ENCODE results near the gene SMIM3. TPM values are rescaled to one million over a fixed set of nuclear protein-coding genes. Genes with fewer than 3 reads are reported as not detected.
"Not testable (repeated sequence)": the region's sequence is repeated elsewhere in the genome, so short reads cannot be mapped to it uniquely, and the experiment has no call there.

Gene SMIM3, protein sequence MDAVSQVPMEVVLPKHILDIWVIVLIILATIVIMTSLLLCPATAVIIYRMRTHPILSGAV
- polyA plus RNA-seq (ENCODE audit: insufficient read length), result 5.7 TPM

DNA sequence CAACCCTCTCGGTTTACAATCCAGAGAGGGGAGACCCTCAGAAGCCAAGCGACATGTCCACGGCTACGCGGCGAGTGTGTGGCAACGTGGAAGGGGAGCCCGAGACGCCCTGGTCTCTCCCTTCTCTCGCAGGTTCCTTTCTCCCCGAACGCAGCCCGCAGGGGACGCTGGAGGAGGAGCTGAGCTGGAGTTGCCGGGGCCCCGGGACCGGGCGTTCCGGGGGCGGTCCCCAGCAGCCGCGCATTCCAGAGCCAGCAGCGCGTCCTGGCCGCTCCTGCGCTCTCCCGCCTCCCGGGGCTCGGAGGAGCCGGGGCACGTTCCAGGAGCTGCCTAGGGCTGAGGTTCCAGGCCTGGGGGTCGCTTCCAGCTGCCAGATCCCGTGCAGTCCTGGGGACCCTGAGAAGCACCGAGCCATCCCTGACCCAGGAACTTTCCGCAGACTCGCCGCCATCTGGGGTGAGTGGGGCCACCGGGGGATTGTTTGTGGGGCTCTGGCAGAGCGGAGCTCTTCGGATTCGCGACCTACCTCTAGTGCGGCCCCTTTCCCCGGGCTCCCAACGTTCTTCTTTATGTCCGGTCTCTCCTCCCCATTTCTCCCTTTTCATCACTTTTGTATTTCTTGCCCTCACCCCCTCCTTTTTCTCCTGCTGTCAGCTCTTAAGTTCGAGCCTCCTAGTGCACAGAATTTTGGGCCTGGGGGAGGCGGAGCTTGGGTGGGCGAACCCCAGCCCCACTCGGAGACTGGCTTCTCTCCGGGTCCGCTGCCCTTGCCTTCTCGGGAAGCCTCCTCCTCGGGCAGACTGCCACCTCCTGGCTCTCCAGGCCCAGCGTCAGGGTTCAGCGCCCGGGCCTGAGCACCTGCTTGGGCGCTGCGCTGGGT, at the start of gene SMIM3:
SMIM3 (plus strand) TSS at position 241 of the 880 bp plus-strand sequence. CDS start 16,684 bp downstream, outside the sequence.
- DNase-seq, result peak; percentile 81

DNA sequence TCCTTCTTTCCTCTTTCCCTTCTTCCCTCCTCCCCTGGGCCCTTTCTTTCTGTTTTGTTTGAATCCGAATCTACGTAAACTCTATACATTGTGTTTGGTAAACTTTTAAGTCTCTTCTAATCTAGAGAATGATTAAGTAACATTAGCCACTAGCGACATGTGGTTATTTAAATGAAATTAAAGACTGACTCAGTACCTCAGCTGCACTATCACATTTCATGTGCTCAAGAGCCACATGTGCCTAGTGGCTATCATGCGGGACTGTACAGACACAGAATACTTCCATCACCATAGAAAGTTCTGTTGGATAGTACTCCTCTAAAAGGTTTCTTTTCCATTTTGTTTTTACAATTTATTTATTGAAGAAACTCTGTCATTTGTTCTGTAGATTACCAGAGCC, 48.7 kb upstream of the SMIM3 start:
- DNase-seq, result no peak

DNA sequence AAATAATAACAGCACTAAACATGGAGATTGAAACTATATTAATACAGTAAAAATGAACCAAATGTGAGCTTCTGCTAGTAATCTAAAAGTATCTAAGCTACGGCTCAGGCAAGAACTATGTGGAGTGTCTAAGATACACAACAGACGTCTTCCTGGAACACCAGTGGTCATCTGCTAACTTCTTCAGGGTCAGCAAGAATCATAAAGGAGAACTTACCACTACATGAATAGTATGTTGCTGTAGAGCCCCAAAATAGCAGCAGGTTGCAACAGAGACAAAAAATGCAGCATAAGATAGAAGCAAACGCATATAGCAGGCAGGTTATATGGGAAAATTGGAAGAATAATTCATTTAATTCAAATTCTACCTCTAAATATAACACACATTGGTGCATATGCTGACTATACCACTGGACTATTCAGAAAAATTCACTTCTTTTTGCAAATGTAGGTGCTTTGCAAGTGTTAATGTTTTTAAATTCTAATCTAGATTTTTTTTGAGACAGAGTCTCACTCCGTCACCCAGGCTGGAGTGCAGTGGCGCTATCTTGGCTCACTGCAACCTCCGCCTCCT, 46.8 kb upstream of the SMIM3 start:
- peak; percentile 21 for DNase-seq

DNA sequence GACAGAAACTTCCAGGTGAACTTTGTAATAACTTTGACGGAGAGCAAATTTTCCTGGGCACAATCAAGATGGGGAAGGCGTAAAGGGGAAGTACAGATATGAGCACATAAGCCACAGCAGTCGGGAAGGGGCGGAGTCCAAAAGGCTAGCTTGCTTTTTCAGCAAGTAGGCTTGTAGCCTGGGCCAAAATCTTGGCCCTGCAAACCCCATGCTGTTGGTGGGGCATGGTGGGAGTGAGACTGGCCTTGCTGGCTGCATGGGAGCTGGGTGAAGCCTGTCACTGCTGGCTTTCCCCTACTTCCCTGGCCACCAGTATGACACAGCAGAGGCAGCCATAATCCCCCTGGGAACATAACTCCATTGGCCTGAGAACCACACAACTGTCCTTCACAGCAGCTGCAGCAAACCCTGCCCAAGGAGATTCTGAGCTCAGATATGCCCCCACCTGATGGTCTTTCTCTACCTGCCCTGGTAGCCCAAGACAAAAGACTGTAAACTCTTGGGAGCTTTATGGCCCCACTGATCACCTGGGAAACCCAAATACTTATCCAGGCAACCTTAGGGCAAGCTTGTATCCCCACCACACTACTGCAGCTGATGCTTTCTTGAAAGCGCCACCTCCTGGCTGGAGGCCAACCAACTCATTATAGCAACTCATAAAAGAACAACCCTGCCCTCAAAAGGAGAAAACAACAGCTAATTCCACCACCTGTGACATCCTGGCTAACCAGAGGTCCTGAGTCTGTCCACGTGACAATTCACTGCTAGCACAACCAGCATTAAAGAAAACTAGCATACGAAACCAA, 43.8 kb upstream of the SMIM3 start:
- DNase-seq, result no peak

DNA sequence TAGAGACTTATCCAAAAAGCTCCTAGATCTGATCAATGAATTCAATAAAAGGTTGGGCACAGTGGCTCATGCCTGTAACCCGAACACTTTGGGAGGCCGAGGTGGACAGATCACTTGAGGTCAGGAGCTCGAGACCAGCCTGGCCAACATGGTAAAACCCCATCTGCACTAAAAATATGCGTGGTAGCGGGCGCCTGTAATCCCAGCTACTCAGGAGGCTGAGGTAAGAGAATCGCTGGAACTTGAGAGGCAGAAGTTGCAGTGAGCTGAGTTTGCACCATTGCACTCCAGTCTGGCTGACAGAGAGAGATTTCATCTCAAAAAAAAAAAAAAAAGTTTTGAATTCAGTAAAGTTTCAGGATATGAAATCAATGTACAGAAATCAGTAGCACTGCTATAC, 39.7 kb upstream of the SMIM3 start:
- no peak for DNase-seq

DNA sequence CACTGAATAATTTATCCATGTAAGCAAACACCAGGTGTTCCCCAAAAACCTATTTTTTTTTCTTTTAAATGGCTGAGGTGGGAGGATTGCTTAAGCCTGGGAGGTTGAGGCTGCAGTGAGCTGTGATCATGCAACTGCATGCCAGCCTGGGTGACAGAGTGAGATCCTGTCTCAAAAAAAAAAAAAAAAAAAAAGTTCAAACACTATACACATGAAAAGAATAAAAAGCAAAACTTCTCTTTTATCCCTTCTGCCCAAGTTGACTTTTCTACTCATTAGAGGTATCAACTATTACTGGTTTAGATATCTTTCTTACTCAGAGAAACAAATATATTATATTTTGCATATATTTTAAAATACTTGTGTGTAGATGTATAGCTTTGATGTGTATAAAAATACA, 37.6 kb upstream of the SMIM3 start:
- DNase-seq, result no peak

DNA sequence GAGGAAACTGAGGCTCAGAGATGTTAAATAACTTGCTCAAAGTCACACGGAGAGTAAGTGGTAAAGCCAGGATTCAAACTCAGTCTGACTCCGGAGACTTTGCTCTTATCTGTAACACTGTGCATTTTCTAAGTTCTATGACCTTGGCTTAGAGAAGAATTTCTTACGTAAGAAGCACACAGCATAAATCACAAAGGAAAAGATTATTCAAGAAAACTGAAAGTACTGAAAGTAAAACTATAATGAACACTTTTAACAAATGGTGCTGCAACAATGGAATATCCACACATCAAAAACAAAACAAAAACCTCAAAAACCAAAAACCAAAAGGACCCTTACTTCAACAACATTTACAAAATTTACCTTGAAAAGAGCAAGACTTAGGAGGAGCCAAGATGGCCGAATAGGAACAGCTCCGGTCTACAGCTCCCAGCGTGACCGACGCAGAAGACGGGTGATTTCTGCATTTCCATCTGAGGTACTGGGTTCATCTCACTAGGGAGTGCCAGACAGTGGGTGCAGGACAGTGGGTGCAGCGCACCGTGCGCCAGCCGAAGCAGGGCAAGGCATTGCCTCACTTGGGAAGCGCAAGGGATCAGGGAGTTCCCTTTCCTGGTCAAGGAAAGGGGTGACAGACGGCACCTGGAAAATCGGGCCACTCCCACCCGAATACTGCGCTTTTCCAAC, 36.0 kb upstream of the SMIM3 start:
- not testable (repeated sequence) for DNase-seq

DNA sequence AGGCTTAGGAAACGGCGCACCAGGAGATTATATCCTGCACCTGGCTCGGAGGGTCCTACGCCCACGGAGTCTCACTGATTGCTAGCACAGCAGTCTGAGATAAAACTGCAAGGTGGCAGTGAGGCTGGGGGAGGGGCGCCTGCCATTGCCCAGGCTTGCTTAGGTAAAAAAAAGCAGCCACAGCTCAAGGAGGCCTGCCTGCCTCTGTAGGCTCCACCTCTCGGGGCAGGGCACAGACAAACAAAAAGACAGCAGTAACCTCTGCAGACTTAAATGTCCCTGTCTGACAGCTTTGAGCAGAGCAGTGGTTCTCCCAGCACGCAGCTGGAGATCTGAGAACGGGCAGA, 35.4 kb upstream of the SMIM3 start:
- not testable (repeated sequence) for DNase-seq

DNA sequence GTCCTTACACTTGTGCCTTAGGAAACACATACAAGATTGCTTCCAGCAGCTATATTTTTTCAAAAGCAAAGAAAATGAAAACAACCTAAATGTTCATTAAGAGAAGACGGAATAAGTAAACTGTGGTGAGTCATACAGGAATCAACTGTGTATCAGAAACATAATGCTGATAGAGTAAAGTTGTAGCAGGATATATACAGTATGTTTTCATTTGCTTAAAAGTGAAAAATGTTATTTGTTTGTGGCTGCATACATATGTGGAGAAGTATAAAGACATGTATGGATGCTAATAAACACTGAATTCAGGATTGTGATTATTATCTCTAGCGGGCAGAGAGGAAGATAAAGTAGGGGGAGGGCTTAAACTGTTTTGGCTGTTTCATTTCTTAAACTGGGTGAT, 28.1 kb upstream of the SMIM3 start:
- DNase-seq, result no peak

DNA sequence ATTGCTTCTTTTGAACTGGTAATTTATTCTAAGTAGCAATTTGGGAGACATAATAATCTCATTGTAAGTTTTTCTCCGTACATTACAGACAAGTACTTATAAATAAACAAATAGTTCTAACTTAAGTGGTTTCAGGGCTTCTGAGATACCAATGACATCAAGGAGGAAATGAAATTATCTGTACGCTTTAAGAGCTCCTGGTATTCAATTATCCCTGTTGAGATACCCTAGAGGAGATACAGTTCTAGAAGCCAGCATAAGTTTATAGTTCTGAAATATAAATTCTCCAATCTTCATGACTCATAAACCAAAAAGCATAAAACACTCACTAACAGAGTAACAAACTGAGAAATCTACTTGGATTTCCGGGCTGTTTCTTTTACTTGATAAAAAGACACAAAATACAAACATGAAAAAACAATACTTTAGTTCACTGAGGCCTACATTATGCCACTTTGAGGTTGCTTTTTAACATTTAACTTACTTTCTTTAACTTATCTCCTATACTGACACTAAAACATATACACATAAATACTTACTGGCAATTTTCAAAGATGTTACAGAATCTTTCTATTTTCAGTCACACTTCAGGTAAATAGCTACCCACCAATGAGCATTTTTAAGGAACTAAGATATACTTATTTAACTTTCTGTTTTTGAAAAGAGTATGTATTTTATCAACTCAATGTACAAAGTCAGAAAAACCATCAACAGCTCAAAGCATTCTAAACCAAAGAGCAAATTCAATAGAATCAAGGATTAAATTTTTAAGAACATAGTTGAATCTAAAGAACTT, 27.3 kb upstream of the SMIM3 start:
- DNase-seq, result no peak

DNA sequence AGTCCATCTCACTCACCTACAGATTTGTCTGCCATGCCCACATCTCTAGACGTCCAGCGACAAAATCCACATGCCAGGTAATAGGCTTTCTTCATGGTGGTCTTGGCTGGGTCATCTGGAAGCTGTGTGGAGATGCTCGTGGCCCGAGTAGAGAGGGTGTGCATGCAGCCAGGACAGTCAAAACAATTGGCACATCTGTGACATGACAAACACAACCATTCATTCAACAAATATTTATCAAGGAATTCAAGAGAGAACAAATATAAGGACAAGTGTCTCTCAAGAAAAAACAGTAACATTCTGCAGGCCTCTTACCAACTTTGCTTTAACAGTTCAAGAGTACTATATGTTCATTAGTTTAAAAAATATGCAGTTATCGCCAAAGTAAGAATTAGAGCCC, 25.1 kb upstream of the SMIM3 start:
- DNase-seq, result no peak

DNA sequence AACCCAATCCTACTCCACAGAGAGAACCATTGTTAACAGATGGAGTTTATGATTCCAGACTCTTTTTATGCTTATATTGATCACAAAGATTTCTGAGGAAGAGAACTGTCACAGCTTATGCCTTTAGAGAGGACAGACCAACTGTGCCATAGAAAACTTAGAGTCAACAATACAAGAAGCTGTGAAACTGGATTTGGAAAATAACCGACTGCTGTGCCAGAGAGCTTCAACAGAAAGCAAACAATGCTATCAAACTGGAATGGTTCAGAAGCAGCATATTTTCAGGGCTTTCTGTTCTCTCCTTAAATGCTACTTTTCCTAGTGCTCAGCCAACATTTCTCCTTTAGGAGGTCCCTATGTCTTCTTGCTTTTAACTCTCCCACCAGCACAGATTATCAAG, 24.7 kb upstream of the SMIM3 start:
- no peak for DNase-seq

DNA sequence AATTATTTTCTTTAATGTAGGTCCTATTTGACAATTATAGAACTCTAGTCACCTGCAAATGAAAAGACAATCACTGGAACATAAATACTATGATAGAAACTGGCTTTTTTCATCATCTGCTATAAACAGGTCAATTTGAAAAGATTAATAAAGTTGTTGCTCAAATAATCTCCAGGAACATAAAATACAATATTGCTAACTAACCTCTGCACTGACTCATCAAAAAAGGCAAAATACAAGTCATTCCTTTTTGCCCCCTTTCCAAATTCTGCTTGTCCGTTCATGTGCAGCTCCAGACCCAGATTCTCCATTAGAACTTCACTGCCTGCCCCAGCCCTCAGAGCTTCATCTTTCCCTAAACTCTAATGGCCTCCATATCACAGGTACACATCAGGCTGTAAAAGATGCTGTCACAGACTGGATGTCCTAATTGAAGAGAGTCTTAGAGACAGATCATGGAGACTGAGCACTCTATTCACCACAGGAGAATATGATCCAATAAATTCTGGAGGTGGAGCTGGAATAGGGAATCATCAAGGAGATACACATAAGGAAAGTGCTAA, 21.4 kb upstream of the SMIM3 start:
- no peak for DNase-seq

DNA sequence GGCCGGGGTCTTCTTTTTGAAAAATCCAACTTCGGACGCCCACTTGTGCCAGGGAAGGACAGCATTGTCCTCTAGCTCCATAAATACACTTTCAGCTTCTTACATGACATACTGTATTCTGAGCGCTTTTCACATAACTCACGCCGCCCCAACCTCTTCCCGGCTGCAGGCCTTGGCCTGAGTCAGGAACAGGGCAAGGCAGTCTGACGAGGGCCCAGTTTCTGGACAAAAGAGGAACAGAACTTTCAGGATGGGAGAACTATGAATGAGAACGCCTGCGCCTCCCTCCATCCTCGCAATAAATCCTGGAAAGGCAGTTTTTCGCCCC, 20.4 kb upstream of the SMIM3 start:
- no peak for DNase-seq

DNA sequence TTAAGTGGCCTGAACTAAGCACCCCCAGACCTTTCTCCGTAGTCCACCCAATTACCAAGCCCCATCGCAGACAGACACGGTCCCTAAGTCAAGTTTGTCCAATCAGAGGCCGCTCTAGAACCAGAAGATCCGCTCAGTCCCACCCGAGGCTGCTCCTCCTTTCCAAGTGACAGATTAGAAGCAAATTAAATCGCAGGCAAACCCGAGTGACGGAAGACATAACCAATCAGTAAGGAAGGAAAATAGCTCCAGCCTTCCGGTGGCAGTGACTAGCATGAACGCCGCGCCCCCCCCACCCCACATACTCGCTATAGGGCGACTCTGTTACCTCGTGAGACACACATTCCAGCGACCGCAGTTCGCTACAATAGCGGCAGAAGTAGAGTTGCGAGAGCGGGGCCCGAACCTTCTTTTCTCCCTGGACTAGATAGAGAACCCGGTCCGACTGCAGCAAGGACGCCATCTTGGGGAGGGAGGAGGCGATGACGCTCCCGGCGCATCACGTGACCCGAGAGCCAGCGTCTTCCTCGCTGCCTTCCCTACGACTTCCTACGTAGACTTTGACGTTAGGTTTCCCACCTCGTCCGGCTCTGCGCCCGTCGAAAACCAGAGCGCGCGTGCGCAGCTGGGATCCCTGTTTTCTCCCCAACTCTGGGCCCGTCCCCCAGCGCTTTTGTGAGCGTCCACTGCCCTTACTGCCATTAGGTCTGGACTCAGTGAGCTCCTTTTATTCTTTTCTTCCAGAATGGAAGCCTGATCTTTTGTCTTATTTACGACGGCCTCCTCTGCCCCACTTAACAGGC, 19.8 kb upstream of the SMIM3 start, which contains the start of gene DCTN4:
DCTN4 (minus strand) TSS at position 487 of the 803 bp plus-strand sequence; CDS start at position 463, 24 bp downstream.
- DNase-seq, result peak; percentile 98

DNA sequence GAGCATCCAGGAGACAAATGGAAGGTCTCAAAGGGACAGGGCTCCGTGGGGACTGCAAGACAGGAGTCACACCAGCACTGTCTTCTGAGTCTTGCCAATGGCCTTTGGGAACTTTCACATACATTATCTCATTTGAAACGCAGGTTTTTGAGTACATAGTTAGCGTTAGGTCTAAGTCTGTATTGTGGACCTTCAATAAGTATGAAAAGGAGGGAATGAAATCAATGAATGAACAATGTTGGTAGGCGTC, 19.3 kb upstream of the SMIM3 start:
- DNase-seq, result no peak

DNA sequence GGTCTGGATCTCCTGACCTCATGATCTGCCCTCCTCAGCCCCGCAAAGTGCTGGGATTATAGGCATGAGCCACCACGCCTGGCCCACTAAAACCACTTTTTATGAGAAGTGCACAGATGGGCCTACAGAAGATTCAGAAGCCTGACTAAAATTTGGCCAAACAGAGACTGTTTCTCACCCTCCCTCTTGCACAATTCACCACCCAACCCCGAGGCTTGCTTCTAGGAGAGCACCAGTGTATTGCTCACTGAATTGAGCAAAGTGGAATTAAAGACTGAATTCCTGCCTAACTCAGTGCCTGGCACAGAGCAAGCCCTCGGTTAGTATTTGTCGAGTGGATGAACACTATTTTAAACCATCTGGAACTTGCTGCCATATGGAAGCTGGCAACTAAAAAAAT, 16.3 kb upstream of the SMIM3 start:
- DNase-seq, result no peak

DNA sequence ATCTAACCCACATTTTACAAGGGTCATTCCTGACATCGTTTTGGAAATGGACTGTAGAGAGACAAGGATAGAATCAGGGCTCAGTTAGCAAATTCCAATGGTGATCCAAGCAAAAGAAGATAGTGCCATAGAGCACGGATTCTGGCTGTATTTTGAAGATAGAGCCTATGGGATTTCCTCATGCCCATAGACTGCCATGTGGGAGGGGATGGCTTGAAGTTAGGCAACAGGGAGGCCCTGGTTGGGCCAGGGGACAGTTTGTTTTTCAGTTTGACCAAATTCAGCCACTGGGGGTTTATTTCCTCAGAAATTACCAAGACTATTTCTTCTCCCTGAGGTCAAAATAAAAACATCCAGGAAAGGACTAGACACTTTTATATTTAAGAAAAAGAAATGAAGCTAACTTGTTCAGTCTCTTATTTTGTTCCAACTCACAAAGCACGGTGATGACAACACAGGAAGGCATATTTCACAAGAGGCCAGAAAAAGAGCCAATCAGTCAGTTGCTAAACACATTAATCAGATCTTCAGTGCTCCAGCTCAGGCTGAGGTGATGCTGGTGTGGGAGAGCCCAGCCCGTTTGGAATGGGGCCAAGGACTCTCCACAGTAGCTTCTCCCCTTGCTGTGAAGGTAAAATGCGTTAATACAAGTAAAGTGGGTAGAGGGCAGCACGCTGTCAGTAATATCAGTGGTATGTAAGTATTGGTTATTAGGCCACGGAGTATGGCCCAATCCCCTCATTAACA, 15.4 kb upstream of the SMIM3 start:
- peak; percentile 57 for DNase-seq

DNA sequence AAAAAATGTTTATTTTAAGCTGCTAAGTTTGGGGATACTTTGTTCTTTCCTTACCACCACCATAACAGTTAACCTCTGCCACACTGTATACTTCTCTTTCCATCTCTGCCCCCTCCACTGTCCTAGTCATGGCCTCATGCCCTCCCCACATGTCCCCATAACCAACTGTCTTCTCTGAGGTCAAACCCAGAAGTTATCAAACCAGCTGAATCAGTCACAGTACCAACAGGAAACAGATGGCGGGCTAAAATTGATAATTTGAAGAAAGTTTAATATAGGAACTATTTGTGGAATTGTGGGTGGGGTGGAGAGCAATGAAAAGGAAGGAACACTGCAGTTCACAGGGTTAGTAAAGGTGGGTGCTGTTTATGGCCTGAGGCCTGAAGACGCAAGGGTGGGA, 14.0 kb upstream of the SMIM3 start:
- DNase-seq, result no peak

Data from hindlimb muscle (tissue), 1 donor.